HCT116 (cell line): ENCODE results near the gene PTGS1. TPM values are rescaled to one million over a fixed set of nuclear protein-coding genes. Genes with fewer than 3 reads are reported as not detected.

ENCODE experiments used
- ATAC-seq: fragments of 200-7000 bp; cut with Tn5 transposase; 2 replicates; pipeline ENCODE4 v1.9.1; 2020; ENCODE audit warnings: mild to moderate bottlenecking, moderate library complexity
- BruUV-seq: library from RNA; stranded (reverse); fragments of 400-500 nt; replicated peaks from 2 replicates; lab custom pipeline; 2021; lab: Mats Ljungman, UMichigan
- CTCF ChIA-PET: fragments of 300-600 bp; sonication (Branson Sonifier 250); formaldehyde crosslinking; loops from one replicate; lab custom pipeline; 2021; ENCODE audit warnings: antibody characterized with exemption; lab: Charles Lee
- POLR2A ChIA-PET: fragments of 300-600, 350-600 bp; sonication (Branson Sonifier 250); formaldehyde crosslinking; loops from one replicate; lab custom pipeline; 2021; ENCODE audit warnings: antibody characterized with exemption; lab: Charles Lee
- RAD21 ChIA-PET, 2 experiments: fragments of 300-600 bp; sonication (Branson Sonifier 250); formaldehyde crosslinking; loops; one replicate each; lab custom pipeline; 2023; ENCODE audit warnings: low total read pairs in 2 of 2; ENCODE audit not compliant: uncharacterized antibody in 2 of 2, unreplicated experiment in 2 of 2, low non-redundant PET in 1 of 2; lab: Charles Lee
- DNase-seq: peaks from one replicate; pipeline ENCODE4 v3.0.0-alpha.2; 2010; ENCODE audit warnings: low read depth, low spot score
- H2AFZ ChIP-seq: fragments of 200-600 bp; shearing (Covaris generic), sonication (generic); 2 replicates; pipeline ENCODE4 v1.6.1; 2017; ENCODE audit warnings: low read depth, mixed run types, mixed read lengths, antibody characterized with exemption, low read length; ENCODE audit not compliant: poor library complexity, severe bottlenecking
- H3K27ac ChIP-seq: 2 replicates; pipeline ENCODE4 v1.5.1; 2012; ENCODE audit warnings: low read depth, low read length
- H3K27me3 ChIP-seq: fragments of 200-600 bp; sonication (generic); 2 replicates; pipeline ENCODE4 v1.6.1; 2016; ENCODE audit warnings: mixed run types, low read length, mixed read lengths; ENCODE audit not compliant: insufficient read depth
- H3K36me3 ChIP-seq, 2 experiments: fragments of 200-500 bp in 1 of 2; fragments of 200-600 bp in 1 of 2; sonication (Bioruptor generic) in 1 of 2; sonication (generic) in 1 of 2; 2 replicates each; pipeline versions ENCODE4 v1.5.1 to v1.6.1; 2014 to 2016; ENCODE audit warnings: low read length in 2 of 2, inconsistent platforms in 1 of 2, mixed read lengths in 1 of 2, mixed run types in 1 of 2; ENCODE audit not compliant: insufficient read depth in 2 of 2, control insufficient read depth in 1 of 2
- H3K4me1 ChIP-seq, 2 experiments: fragments of 200-600 bp in 1 of 2; sonication (generic) in 1 of 2; 2 replicates each; pipeline versions ENCODE4 v1.5.1 to v1.6.1; 2012 to 2017; ENCODE audit warnings: low read length in 2 of 2, inconsistent platforms in 1 of 2, mild to moderate bottlenecking in 1 of 2, mixed read lengths in 1 of 2, mixed run types in 1 of 2, moderate library complexity in 1 of 2; ENCODE audit not compliant: insufficient read depth in 2 of 2, control insufficient read depth in 1 of 2
- H3K4me2 ChIP-seq: fragments of 200-600 bp; sonication (generic); 2 replicates; pipeline ENCODE4 v1.6.1; 2017; ENCODE audit warnings: mixed run types, low read length, mixed read lengths
- H3K4me3 ChIP-seq, 2 experiments: fragments of 200-600 bp in 1 of 2; sonication (generic) in 1 of 2; replicated peaks in 1 of 2; 2 replicates each; pipeline ENCODE4 v1.5.1; 2011 to 2016; ENCODE audit warnings: low read length in 2 of 2, control low read depth in 1 of 2, low read depth in 1 of 2, mild to moderate bottlenecking in 1 of 2, mixed read lengths in 1 of 2, mixed run types in 1 of 2
- H3K79me2 ChIP-seq: fragments of 200-600 bp; sonication (generic); 2 replicates; pipeline ENCODE4 v1.6.1; 2017; ENCODE audit warnings: mild to moderate bottlenecking, mixed run types, low read length, moderate library complexity, mixed read lengths; ENCODE audit not compliant: insufficient read depth
- H3K9ac ChIP-seq: fragments of 200-600 bp; sonication (generic); 2 replicates; pipeline ENCODE4 v1.6.1; 2016; ENCODE audit warnings: low read length, mixed read lengths
- H3K9me2 ChIP-seq: fragments of 200-600 bp; sonication (generic), shearing (Covaris generic); 2 replicates; pipeline ENCODE4 v1.6.1; 2017; ENCODE audit warnings: mixed run types, mild to moderate bottlenecking, moderate library complexity; ENCODE audit not compliant: insufficient read depth
- H3K9me3 ChIP-seq, 2 experiments: fragments of 200-500 bp in 1 of 2; fragments of 200-600 bp in 1 of 2; sonication (Bioruptor generic) in 1 of 2; sonication (generic) in 1 of 2; 2 replicates each; pipeline ENCODE4 v1.6.1; 2014 to 2017; ENCODE audit warnings: low read length in 2 of 2, mixed read lengths in 2 of 2, inconsistent platforms in 1 of 2, low read depth in 1 of 2, mild to moderate bottlenecking in 1 of 2, mixed run types in 1 of 2, moderate library complexity in 1 of 2; ENCODE audit not compliant: control insufficient read depth in 1 of 2, insufficient read depth in 1 of 2
- H4K20me1 ChIP-seq: fragments of 200-600 bp; sonication (generic), shearing (Covaris generic); 2 replicates; pipeline ENCODE4 v1.6.1; 2017; ENCODE audit warnings: mixed run types, mild to moderate bottlenecking, moderate library complexity; ENCODE audit not compliant: insufficient read depth
- CBX3 ChIP-seq: IDR thresholded peaks from 2 replicates; pipeline ENCODE4 v1.6.1; 2012; ENCODE audit warnings: low read depth
- CEBPB ChIP-seq: IDR thresholded peaks from 2 replicates; pipeline ENCODE4 v1.6.1; 2012; ENCODE audit warnings: low read depth
- EGR1 ChIP-seq: IDR thresholded peaks from 2 replicates; pipeline ENCODE4 v1.6.1; 2012; ENCODE audit warnings: low read depth
- ELF1 ChIP-seq: IDR thresholded peaks from 2 replicates; pipeline ENCODE4 v1.6.1; 2012; ENCODE audit warnings: low read depth, borderline replicate concordance
- POLR2A ChIP-seq: IDR thresholded peaks from 2 replicates; pipeline ENCODE4 v1.7.0; 2011; ENCODE audit warnings: borderline replicate concordance; ENCODE audit not compliant: insufficient read depth, insufficient read length; ENCODE audit errors: extremely low read depth
- REST ChIP-seq: IDR thresholded peaks from 2 replicates; pipeline ENCODE4 v1.6.1; 2012; ENCODE audit warnings: low read depth
- YY1 ChIP-seq: IDR thresholded peaks from 2 replicates; pipeline ENCODE4 v1.6.1; 2011; ENCODE audit warnings: low read length, low read depth, moderate library complexity, mild to moderate bottlenecking; ENCODE audit not compliant: insufficient replicate concordance; ENCODE audit errors: extremely low read depth
- ZNF274 ChIP-seq: fragments of 200-500 bp; sonication (Bioruptor generic); IDR thresholded peaks from 2 replicates; pipeline ENCODE4 v1.6.1; 2014; ENCODE audit warnings: mild to moderate bottlenecking, low read depth, low read length, inconsistent platforms
- intact Hi-C: fragments of 100-400 bp; cut with micrococcal nuclease; formaldehyde crosslinking; loops from 2 replicates; pipeline ENCODE4 v1.10.0; 2022
- total RNA-seq: library from RNA; stranded (reverse); gene quantifications from one replicate; pipeline ENCODE4 v1.2.1, GENCODE V29; 2021; ENCODE audit not compliant: unreplicated experiment
- TF ChIP-seq, protein P1 (sequence below), 3 experiments: fragments of 200-600 bp in 1 of 3; sonication (generic) in 1 of 3; IDR thresholded peaks in 2 of 3; conservative IDR thresholded peaks in 1 of 3; 2 replicates each; pipeline ENCODE4 v1.5.1; 2012 to 2017; ENCODE audit warnings: low read depth in 2 of 3, low read length in 2 of 3, antibody characterized with exemption in 1 of 3, borderline replicate concordance in 1 of 3, control low read depth in 1 of 3, mild to moderate bottlenecking in 1 of 3, mixed read lengths in 1 of 3, mixed run types in 1 of 3, moderate library complexity in 1 of 3; ENCODE audit not compliant: insufficient read depth in 1 of 3

Gene PTGS1
- total RNA-seq, 1 experiment from 2014 or later = 3.5 TPM

DNA sequence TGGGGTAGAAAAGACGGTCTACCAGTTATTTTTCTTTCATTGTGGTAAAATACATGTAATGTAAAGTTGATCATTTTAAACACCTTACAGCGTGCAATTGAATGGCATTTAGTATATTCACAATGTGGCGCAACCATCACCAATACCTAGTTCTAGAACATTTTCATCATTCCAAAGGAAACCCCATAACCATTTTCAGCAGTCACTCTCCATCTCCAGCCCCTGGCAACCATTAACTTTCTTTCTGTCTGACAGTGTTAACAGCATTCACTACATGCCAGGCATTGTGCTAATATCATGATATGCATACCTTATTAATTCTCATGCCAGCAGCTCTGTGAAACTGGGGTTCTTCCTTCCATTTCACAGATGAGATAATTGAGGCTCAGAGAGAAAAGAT lies 32.0 kb downstream of the PTGS1 start:
- Histone ChIP-seq H3K9me2 (no peaks in the 10 kb centered on the region), H3K4me2 (peak overlapping the region; percentile 70), H3K79me2 (no peaks in the 10 kb centered on the region), H3K4me1 (peaks cover 9 to 16% of the 10 kb centered on the region in 2 experiments), H4K20me1 (no peaks in the 10 kb centered on the region), H3K9ac (no peak overlapping the region), H3K27me3 (no peaks in the 10 kb centered on the region), H3K27ac (no peak overlapping the region; the same call in 1 of the 2 replicates), H3K36me3 (no peaks in the 10 kb centered on the region), H3K4me3 (no peak overlapping the region), H3K9me3 (no peaks in the 10 kb centered on the region), H2AFZ (peak overlapping the region; percentile 4)
- BruUV-seq = TSS peak; percentile 91
- ATAC-seq (no peak), DNase-seq (no peak)
- TF ChIP-seq YY1 = no peak
- no peak for TF ChIP-seq REST
- no peak for TF ChIP-seq POLR2A
- TF ChIP-seq ZNF274 = no peak
- TF ChIP-seq CEBPB = no peak
- no peak for TF ChIP-seq ELF1
- no peak for TF ChIP-seq CBX3
- no peak for TF ChIP-seq EGR1
- TF ChIP-seq, protein P1, sequence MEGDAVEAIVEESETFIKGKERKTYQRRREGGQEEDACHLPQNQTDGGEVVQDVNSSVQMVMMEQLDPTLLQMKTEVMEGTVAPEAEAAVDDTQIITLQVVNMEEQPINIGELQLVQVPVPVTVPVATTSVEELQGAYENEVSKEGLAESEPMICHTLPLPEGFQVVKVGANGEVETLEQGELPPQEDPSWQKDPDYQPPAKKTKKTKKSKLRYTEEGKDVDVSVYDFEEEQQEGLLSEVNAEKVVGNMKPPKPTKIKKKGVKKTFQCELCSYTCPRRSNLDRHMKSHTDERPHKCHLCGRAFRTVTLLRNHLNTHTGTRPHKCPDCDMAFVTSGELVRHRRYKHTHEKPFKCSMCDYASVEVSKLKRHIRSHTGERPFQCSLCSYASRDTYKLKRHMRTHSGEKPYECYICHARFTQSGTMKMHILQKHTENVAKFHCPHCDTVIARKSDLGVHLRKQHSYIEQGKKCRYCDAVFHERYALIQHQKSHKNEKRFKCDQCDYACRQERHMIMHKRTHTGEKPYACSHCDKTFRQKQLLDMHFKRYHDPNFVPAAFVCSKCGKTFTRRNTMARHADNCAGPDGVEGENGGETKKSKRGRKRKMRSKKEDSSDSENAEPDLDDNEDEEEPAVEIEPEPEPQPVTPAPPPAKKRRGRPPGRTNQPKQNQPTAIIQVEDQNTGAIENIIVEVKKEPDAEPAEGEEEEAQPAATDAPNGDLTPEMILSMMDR (IDR thresholded peaks at IDR 0.05 in 2 of 3, conservative IDR thresholded peaks at IDR 0.05 in 1 of 3; ENCODE audit: borderline replicate concordance in 1 of 3, insufficient read depth in 1 of 3, low read depth in 2 of 3, low read length in 2 of 3) = no peak
- ChIA-PET CTCF (no interaction called here), POLR2A (no interaction called here), RAD21 (no interaction called here)
- intact Hi-C loops = no loop called here
